PFSK-1 (cell line): ENCODE results near the gene ERFL.

ENCODE experiments used
- FOXP2 ChIP-seq: optimal IDR thresholded peaks from 2 replicates; pipeline ENCODE3; 2011; ENCODE audit warnings: borderline replicate concordance, control low read depth, inconsistent platforms; ENCODE audit not compliant: insufficient read depth; ENCODE audit errors: extremely low read length, extremely low read depth
- POLR2AphosphoS5 ChIP-seq: IDR thresholded peaks from 2 replicates; pipeline ENCODE4 v1.6.1; 2012; ENCODE audit warnings: low read depth, mild to moderate bottlenecking, control low read depth, low read length, moderate library complexity
- SIN3A ChIP-seq: IDR thresholded peaks from 2 replicates; pipeline ENCODE4 v1.6.1; 2012; ENCODE audit warnings: mild to moderate bottlenecking, low read length, moderate library complexity, borderline replicate concordance; ENCODE audit not compliant: insufficient read depth
- TAF1 ChIP-seq: IDR thresholded peaks from 2 replicates; pipeline ENCODE4 v1.6.1; 2012; ENCODE audit warnings: low read length, control low read depth, borderline replicate concordance; ENCODE audit not compliant: insufficient read depth
- TF ChIP-seq, protein P1 (sequence below), 2 experiments: IDR thresholded peaks; 2 replicates each; pipeline versions ENCODE4 v1.6.1 to v1.8.0; 2011 to 2012; ENCODE audit warnings: low read depth in 2 of 2, low read length in 2 of 2, control low read depth in 1 of 2, inconsistent platforms in 1 of 2, mild to moderate bottlenecking in 1 of 2, moderate library complexity in 1 of 2; ENCODE audit not compliant: insufficient read depth in 1 of 2

Gene ERFL

GRCh38 chr19:41880329-41880708, 47.9 kb downstream of the ERFL start:
- TF ChIP-seq TAF1 (no peak), POLR2AphosphoS5 (no peak), SIN3A (no peak), FOXP2 (no peak)
- TF ChIP-seq, protein P1, sequence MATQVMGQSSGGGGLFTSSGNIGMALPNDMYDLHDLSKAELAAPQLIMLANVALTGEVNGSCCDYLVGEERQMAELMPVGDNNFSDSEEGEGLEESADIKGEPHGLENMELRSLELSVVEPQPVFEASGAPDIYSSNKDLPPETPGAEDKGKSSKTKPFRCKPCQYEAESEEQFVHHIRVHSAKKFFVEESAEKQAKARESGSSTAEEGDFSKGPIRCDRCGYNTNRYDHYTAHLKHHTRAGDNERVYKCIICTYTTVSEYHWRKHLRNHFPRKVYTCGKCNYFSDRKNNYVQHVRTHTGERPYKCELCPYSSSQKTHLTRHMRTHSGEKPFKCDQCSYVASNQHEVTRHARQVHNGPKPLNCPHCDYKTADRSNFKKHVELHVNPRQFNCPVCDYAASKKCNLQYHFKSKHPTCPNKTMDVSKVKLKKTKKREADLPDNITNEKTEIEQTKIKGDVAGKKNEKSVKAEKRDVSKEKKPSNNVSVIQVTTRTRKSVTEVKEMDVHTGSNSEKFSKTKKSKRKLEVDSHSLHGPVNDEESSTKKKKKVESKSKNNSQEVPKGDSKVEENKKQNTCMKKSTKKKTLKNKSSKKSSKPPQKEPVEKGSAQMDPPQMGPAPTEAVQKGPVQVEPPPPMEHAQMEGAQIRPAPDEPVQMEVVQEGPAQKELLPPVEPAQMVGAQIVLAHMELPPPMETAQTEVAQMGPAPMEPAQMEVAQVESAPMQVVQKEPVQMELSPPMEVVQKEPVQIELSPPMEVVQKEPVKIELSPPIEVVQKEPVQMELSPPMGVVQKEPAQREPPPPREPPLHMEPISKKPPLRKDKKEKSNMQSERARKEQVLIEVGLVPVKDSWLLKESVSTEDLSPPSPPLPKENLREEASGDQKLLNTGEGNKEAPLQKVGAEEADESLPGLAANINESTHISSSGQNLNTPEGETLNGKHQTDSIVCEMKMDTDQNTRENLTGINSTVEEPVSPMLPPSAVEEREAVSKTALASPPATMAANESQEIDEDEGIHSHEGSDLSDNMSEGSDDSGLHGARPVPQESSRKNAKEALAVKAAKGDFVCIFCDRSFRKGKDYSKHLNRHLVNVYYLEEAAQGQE (IDR thresholded peaks at IDR 0.05; ENCODE audit: insufficient read depth in 1 of 2, low read depth in 2 of 2, low read length in 2 of 2), result no peak

GRCh38 chr19:41879670-41880328, 48.5 kb downstream of the ERFL start:
- TF ChIP-seq FOXP2 (no peak), TAF1 (no peak), SIN3A (no peak), POLR2AphosphoS5 (no peak)
- TF ChIP-seq, protein P1 (IDR thresholded peaks at IDR 0.05; ENCODE audit: insufficient read depth in 1 of 2, low read depth in 2 of 2, low read length in 2 of 2), result no peak

DNA sequence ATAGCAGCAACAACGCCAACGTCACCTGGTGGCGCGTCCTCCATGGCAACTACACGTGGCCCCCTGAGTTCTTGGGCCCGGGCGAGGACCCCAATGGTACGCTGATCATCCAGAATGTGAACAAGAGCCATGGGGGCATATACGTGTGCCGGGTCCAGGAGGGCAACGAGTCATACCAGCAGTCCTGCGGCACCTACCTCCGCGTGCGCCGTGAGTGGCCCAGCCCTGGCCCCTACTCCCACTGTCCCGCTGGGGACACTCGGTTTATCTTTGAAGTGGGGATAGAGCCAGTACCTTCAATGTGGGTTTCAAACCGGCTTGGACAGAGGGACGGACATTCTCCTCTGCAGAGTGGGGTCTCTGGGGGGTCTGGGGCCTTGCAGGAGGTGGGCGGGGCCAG, 49.2 kb downstream of the ERFL start:
- no peak for TF ChIP-seq SIN3A
- TF ChIP-seq TAF1, result no peak
- TF ChIP-seq, protein P1 (IDR thresholded peaks at IDR 0.05; ENCODE audit: insufficient read depth in 1 of 2, low read depth in 2 of 2, low read length in 2 of 2), result no peak
- no peak for TF ChIP-seq POLR2AphosphoS5
- TF ChIP-seq FOXP2, result no peak

DNA sequence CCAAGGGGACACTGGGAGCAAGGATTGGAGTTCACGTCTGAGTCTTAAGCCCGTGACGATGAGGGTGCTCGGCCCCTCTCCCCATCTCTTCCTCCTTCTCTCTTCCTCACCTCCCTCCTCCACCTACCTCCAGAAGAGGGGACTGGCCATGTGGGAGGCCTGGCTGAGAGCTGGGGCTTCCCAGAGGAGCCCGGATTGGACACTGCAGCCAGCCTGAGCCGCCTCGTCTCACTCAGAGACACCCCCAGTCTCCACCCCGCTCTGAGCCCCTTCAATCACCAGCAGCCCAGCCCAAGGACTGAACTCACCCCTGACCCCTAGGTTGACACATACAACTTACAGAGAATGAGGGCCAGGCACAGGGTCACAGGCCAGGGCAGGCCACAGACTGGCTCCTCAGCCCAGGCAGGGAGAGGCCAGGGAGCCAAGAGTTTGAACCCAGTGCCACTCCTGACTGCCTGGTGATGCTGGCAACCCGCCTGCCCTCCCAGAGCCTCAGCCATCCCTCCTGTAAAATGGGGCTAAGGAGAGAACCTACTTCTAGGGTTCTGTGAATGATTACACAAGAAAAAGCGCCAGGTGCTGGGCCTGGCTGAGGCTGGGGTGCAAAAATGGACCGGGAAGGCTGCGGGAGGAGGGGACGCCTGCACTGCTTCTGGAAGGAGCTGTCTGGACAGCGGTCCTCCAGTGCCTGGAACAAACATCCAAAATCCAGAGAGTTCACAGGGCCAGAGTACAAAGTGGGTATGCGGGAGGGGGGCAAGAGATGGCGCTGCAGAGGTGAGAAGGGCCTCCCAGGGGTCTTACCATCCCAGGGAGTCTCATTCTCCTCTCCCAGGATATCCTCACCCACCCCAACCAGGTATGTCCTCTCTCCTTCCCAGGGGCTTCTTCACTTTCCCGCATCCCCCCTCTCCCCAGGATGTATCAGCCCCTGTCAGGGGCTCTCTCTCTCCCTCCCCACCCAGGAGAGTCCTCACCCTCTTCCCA, 50.0 kb downstream of the ERFL start:
- TF ChIP-seq, protein P1 (IDR thresholded peaks at IDR 0.05; ENCODE audit: insufficient read depth in 1 of 2, low read depth in 2 of 2, low read length in 2 of 2), result no peak
- TF ChIP-seq TAF1 (no peak), FOXP2 (no peak), POLR2AphosphoS5 (no peak), SIN3A (no peak)
